Smooth muscle cell (in vitro differentiated cells): ENCODE measurements around the gene FBN2. TPM values are rescaled to one million over a fixed set of nuclear protein-coding genes. Genes with fewer than 3 reads are reported as not detected.

ENCODE experiments used
- DNase-seq: peaks from one replicate; lab custom pipeline; 2025; ENCODE audit not compliant: unreplicated experiment; lab: John Stamatoyannopoulos, UW
- H2AFZ ChIP-seq: fragments of 200-600 bp; sonication (generic); 2 replicates; pipeline ENCODE4 v1.6.0; 2016; ENCODE audit warnings: antibody characterized with exemption, low read depth, mild to moderate bottlenecking
- H3F3A ChIP-seq: fragments of 200-600 bp; sonication (generic); 2 replicates; pipeline ENCODE4 v1.6.0; 2017; ENCODE audit warnings: antibody characterized with exemption, low read depth
- H3K27ac ChIP-seq: fragments of 200-600 bp; sonication (generic); 2 replicates; pipeline ENCODE4 v1.5.1; 2016; ENCODE audit warnings: low read depth, mild to moderate bottlenecking
- H3K27me3 ChIP-seq: fragments of 200-600 bp; sonication (generic); 2 replicates; pipeline ENCODE4 v1.6.1; 2016; ENCODE audit warnings: low read depth, mild to moderate bottlenecking
- H3K36me3 ChIP-seq: fragments of 200-600 bp; sonication (generic); 2 replicates; pipeline ENCODE4 v1.5.1; 2016; ENCODE audit warnings: low read depth
- H3K4me1 ChIP-seq: fragments of 200-600 bp; sonication (generic); 2 replicates; pipeline ENCODE4 v1.5.1; 2016; ENCODE audit warnings: low read depth
- H3K4me2 ChIP-seq: fragments of 200-600 bp; sonication (generic); 2 replicates; pipeline ENCODE4 v1.6.0; 2016; ENCODE audit warnings: mild to moderate bottlenecking
- H3K4me3 ChIP-seq: fragments of 200-600 bp; sonication (generic); 2 replicates; pipeline ENCODE4 v1.5.1; 2016; ENCODE audit warnings: mild to moderate bottlenecking
- H3K79me2 ChIP-seq: fragments of 200-600 bp; sonication (generic); 2 replicates; pipeline ENCODE4 v1.6.0; 2016; ENCODE audit warnings: low read depth, mild to moderate bottlenecking
- H3K9ac ChIP-seq: fragments of 200-600 bp; sonication (generic); 2 replicates; pipeline ENCODE4 v1.6.0; 2016; ENCODE audit warnings: low read depth
- H3K9me3 ChIP-seq: fragments of 200-600 bp; sonication (generic); replicated peaks from 2 replicates; pipeline ENCODE4 v1.5.1; 2016; ENCODE audit warnings: low read depth
- H4K20me1 ChIP-seq: fragments of 200-600 bp; sonication (generic); 2 replicates; pipeline ENCODE4 v1.6.0; 2016; ENCODE audit warnings: low read depth
- CTCF ChIP-seq: fragments of 200-600 bp; sonication (generic); IDR thresholded peaks from 2 replicates; pipeline ENCODE4 v1.5.1; 2017; ENCODE audit warnings: borderline replicate concordance, mild to moderate bottlenecking, antibody characterized with exemption; ENCODE audit not compliant: insufficient read depth, poor library complexity, severe bottlenecking
- WGBS: methylation state at CpG from one replicate; pipeline ENCODE4 v1.1.7; 2016; ENCODE audit warnings: low lambda C conversion rate; 5-methylcytosine and 5-hydroxymethylcytosine counted together
- polyA plus RNA-seq: library from polyadenylated mRNA; unstranded; fragments of >200 nt; fragmentation: Nextera tagmentation; extraction: Ambion mirVana; gene quantifications from 2 replicates; pipeline ENCODE4 v1.2.1, GENCODE V29; 2016
- total RNA-seq: library from RNA; depleted of rRNA; stranded (reverse); fragments of >200 nt; gene quantifications from 2 replicates; pipeline ENCODE4 v1.2.3, GENCODE V29; 2014

Gene FBN2
- 25.9 and 36.5 TPM in 2 replicates for total RNA-seq
- polyA plus RNA-seq: 10.0 and 17.2 TPM in 2 replicates

GRCh38 chr5:128538000-128538249, at the start of gene FBN2:
TSS of gene FBN2 (minus strand) at chr5:128538245. CDS start at chr5:128537603, 642 bp downstream.
- DNase-seq: peak; percentile 24
- Histone ChIP-seq H3K4me2 (peak within 1 kb of the TSS; percentile 99), H3F3A (peaks cover 17% of the 10 kb centered on the region), H4K20me1 (no peaks in the 10 kb centered on the region), H3K9me3 (no peaks in the 10 kb centered on the region), H3K27ac (no peak within 1 kb of the TSS), H2AFZ (peak within 1 kb of the TSS; percentile 99), H3K36me3 (no peaks in the 10 kb centered on the region), H3K4me1 (peaks cover 8% of the 10 kb centered on the region), H3K4me3 (peak within 1 kb of the TSS; percentile 90), H3K9ac (peak within 1 kb of the TSS; percentile 23), H3K27me3 (peaks cover 7% of the 10 kb centered on the region), H3K79me2 (peaks cover 6% of the 10 kb centered on the region)
- no peak for TF ChIP-seq CTCF
- under 1% methylated on average over 24 of the region's 26 CpGs for WGBS

- no peaks in the 10 kb centered on the region for H3K4me1 ChIP-seq
- DNase-seq: no peak
- no peaks in the 10 kb centered on the region for H4K20me1 ChIP-seq
- no peaks in the 10 kb centered on the region for H3F3A ChIP-seq
- 90% methylated on average over 2 of the region's 2 CpGs for WGBS
- H3K27me3 ChIP-seq: no peaks in the 10 kb centered on the region
- no peak overlapping the region for H2AFZ ChIP-seq
- H3K36me3 ChIP-seq: no peaks in the 10 kb centered on the region
- H3K27ac ChIP-seq: no peak overlapping the region
- H3K4me2 ChIP-seq: no peak overlapping the region
- no peak overlapping the region for H3K9ac ChIP-seq
- TF ChIP-seq CTCF: no peak
- no peaks in the 10 kb centered on the region for H3K79me2 ChIP-seq
- H3K4me3 ChIP-seq: no peak overlapping the region
- no peaks in the 10 kb centered on the region for H3K9me3 ChIP-seq
Observed at GRCh38 chr5:128587275-128587674, 49.2 kb upstream of the FBN2 start.

GRCh38 chr5:128586848-128587247, 48.8 kb upstream of the FBN2 start:
- no peak overlapping the region for H3K27ac ChIP-seq
- H3K4me1 ChIP-seq: no peaks in the 10 kb centered on the region

More at GRCh38 chr5:128586848-128587247, 48.8 kb upstream of the FBN2 start:
- H2AFZ ChIP-seq: no peak overlapping the region
- TF ChIP-seq CTCF: no peak
- H3K79me2 ChIP-seq: no peaks in the 10 kb centered on the region
- H3K27me3 ChIP-seq: no peaks in the 10 kb centered on the region
- no peak for DNase-seq
- WGBS: 36% methylated on average over 1 of the region's 1 CpG
- no peaks in the 10 kb centered on the region for H3F3A ChIP-seq
- no peaks in the 10 kb centered on the region for H3K36me3 ChIP-seq
- H4K20me1 ChIP-seq: no peaks in the 10 kb centered on the region
- H3K9me3 ChIP-seq: no peaks in the 10 kb centered on the region
- no peak overlapping the region for H3K4me2 ChIP-seq
- no peak overlapping the region for H3K4me3 ChIP-seq
- H3K9ac ChIP-seq: no peak overlapping the region
